GM12878 (cell line): ENCODE results near the gene URAD. TPM values are rescaled to one million over a fixed set of nuclear protein-coding genes. Genes with fewer than 3 reads are reported as not detected.

Experiments
- ATAC-seq: fragments of 200-7000 bp; cut with Tn5 transposase; 3 replicates; pipeline ENCODE4 v1.9.1; 2020; ENCODE audit warnings: mild to moderate bottlenecking, moderate library complexity
- BruUV-seq: library from RNA; stranded (reverse); fragments of 400-500 nt; replicated peaks from 2 replicates; lab custom pipeline; 2021; lab: Mats Ljungman, UMichigan
- CTCF ChIA-PET: fragments of 300-600 bp; sonication (Branson Sonifier 250); formaldehyde crosslinking; extraction: SDS; loops from one replicate; lab custom pipeline; 2021; ENCODE audit warnings: inconsistent platforms; lab: Yijun Ruan, JAX
- POLR2A ChIA-PET: fragments of 350-600 bp; formaldehyde crosslinking; extraction: SDS; loops from one replicate; lab custom pipeline; 2021; ENCODE audit warnings: inconsistent platforms; lab: Charles Lee
- RAD21 ChIA-PET: fragments of 300-600 bp; sonication (Branson Sonifier 250); formaldehyde crosslinking; loops from one replicate; lab custom pipeline; 2023; ENCODE audit warnings: antibody characterized with exemption; ENCODE audit not compliant: unreplicated experiment; lab: Charles Lee
- SMC1A ChIA-PET: fragments of 300-600 bp; sonication (Branson Sonifier 250); formaldehyde crosslinking; loops from one replicate; lab custom pipeline; 2023; ENCODE audit not compliant: unreplicated experiment, uncharacterized antibody; lab: Charles Lee
- DNase-seq: peaks from one replicate; pipeline ENCODE4 v3.0.0-alpha.2; 2011; ENCODE audit warnings: low read depth, low spot score
- FAIRE-seq: peaks from 3 replicates; lab custom pipeline; 2011; peaks lifted over from hg19 to GRCh38; lab: Jason Lieb, UNC
- H2AFZ ChIP-seq: 2 replicates; pipeline ENCODE4 v1.6.0; 2011; ENCODE audit warnings: low read depth, low read length, control low read depth; ENCODE audit not compliant: control insufficient read depth
- H3K27ac ChIP-seq: 2 replicates; pipeline ENCODE4 v1.5.1; 2011; ENCODE audit warnings: control low read depth; ENCODE audit not compliant: control insufficient read depth, insufficient read depth
- H3K27me3 ChIP-seq, 2 experiments: replicated peaks in 1 of 2; 2 replicates each; pipeline versions ENCODE4 v1.6.0 to v1.6.1; 2011; ENCODE audit warnings: low read length in 1 of 2; ENCODE audit not compliant: control insufficient read depth in 2 of 2, insufficient read depth in 2 of 2
- H3K36me3 ChIP-seq, 2 experiments: 2 replicates each; pipeline ENCODE4 v1.5.1; 2011; ENCODE audit warnings: low read length in 1 of 2; ENCODE audit not compliant: control insufficient read depth in 2 of 2, insufficient read depth in 2 of 2
- H3K4me1 ChIP-seq: 2 replicates; pipeline ENCODE4 v1.6.1; 2011; ENCODE audit warnings: mild to moderate bottlenecking, low read length, moderate library complexity, mixed read lengths; ENCODE audit not compliant: control insufficient read depth, insufficient read depth
- H3K4me2 ChIP-seq: 2 replicates; pipeline ENCODE4 v1.6.0; 2011; ENCODE audit warnings: control low read depth; ENCODE audit not compliant: control insufficient read depth, insufficient read depth
- H3K4me3 ChIP-seq: fragments of 200-600 bp; sonication (generic); 2 replicates; pipeline ENCODE4 v1.5.1; 2016
- H3K79me2 ChIP-seq: 2 replicates; pipeline ENCODE4 v1.6.0; 2011; ENCODE audit warnings: low read length; ENCODE audit not compliant: control insufficient read depth, insufficient read depth
- H3K9ac ChIP-seq: 2 replicates; pipeline ENCODE4 v1.8.0; 2011; ENCODE audit warnings: low read length, control low read depth, mixed read lengths; ENCODE audit not compliant: control insufficient read depth, insufficient read depth
- H3K9me3 ChIP-seq: replicated peaks from 3 replicates; pipeline ENCODE4 v1.5.1; 2011; ENCODE audit warnings: mild to moderate bottlenecking, low read length; ENCODE audit not compliant: control insufficient read depth, insufficient read depth
- H4K20me1 ChIP-seq: 2 replicates; pipeline ENCODE4 v1.6.0; 2011; ENCODE audit not compliant: control insufficient read depth, insufficient read depth
- CBFB ChIP-seq: IDR thresholded peaks from 2 replicates; pipeline ENCODE4 v1.6.1; 2016; ENCODE audit warnings: antibody characterized with exemption, low read depth
- CEBPB ChIP-seq, 2 experiments: fragments of 150-350 bp in 1 of 2; IDR thresholded peaks; 2 replicates each; pipeline ENCODE4 v1.6.1; 2012 to 2014; ENCODE audit warnings: low read depth in 2 of 2, low read length in 2 of 2, borderline replicate concordance in 1 of 2, inconsistent platforms in 1 of 2
- IKZF2 ChIP-seq, 2 experiments: fragments of 450-650 bp; IDR thresholded peaks; 2 replicates each; pipeline ENCODE4 v1.6.1; 2017; ENCODE audit warnings: mild to moderate bottlenecking in 2 of 2, moderate library complexity in 2 of 2
- NR2F1 ChIP-seq: fragments of 450-650 bp; conservative IDR thresholded peaks from 2 replicates; pipeline ENCODE4 v1.6.1; 2017; ENCODE audit warnings: mild to moderate bottlenecking
- WGBS: methylation state at CpG from one replicate; pipeline ENCODE4 v1.1.6; 2016; ENCODE audit warnings: low lambda C conversion rate; ENCODE audit not compliant: insufficient replicate concordance, insufficient coverage; ENCODE audit errors: missing lambda C conversion rate; 5-methylcytosine and 5-hydroxymethylcytosine counted together
- in situ Hi-C: fragments of 300-500 bp; cut with MboI; formaldehyde crosslinking; loops from 9 replicates; pipeline ENCODE4 v1.14.3; 2018; ENCODE audit warnings: mixed read lengths
- intact Hi-C: fragments of 100-400 bp; cut with micrococcal nuclease; formaldehyde crosslinking; loops from one replicate; pipeline ENCODE4 v1.14.2; 2022; ENCODE audit not compliant: unreplicated experiment
- polyA plus RNA-seq, 11 experiments: library from polyadenylated mRNA; depleted of rRNA in 4 of 11; unstranded in 6 of 11; stranded (reverse) in 5 of 11; fragments of >200 nt; fragmentation: Nextera tagmentation in 4 of 11; fragmentation: Illumina TruSeq in 1 of 11; extraction: Ambion mirVana in 4 of 11; extraction: Trizol in 1 of 11; gene quantifications; 1 replicate in 1 of 11; 2 replicates in 10 of 11; pipeline versions ENCODE4 v1.2.1 to v1.2.3, GENCODE V29; 2011 to 2016; ENCODE audit warnings: inconsistent platforms in 2 of 11, missing spikeins in 2 of 11, low read depth in 1 of 11
- total RNA-seq, 4 experiments: library from RNA; depleted of rRNA in 3 of 4; stranded (reverse); fragments of >200 nt in 3 of 4; fragmentation: Illumina TruSeq in 1 of 4; extraction: Trizol in 1 of 4; gene quantifications; 2 replicates each; pipeline versions ENCODE4 v1.2.1 to v1.2.3, GENCODE V29; 2013 to 2021

The URAD gene
- total and polyA plus RNA-seq, 10 of the 15 experiments (the other 5 are each of a cell fraction or from before 2014, with no cell fraction given), result not detected

- Histone ChIP-seq H3K9ac (no peak overlapping the region; the same call in 1 of the 2 replicates), H3K36me3 (no peaks in the 10 kb centered on the region), H3K4me2 (peak overlapping the region; percentile 77), H4K20me1 (no peaks in the 10 kb centered on the region), H3K4me3 (peak overlapping the region; percentile 43; the same call in 1 of the 2 replicates), H3K79me2 (no peaks in the 10 kb centered on the region), H2AFZ (peak overlapping the region; percentile 72), H3K27me3 (peaks cover 9 to 10% of the 10 kb centered on the region in 2 experiments), H3K9me3 (no peaks in the 10 kb centered on the region), H3K4me1 (peaks cover 9% of the 10 kb centered on the region), H3K27ac (no peak overlapping the region)
- ChIA-PET SMC1A (interaction anchor here (0.6 to 6.4 kb wide), 13 partner anchors 9 to 591 kb away, joined by 3 to 112 read pairs (median 4); partner anchors contain the start of gene PDX1), RAD21 (interaction anchor here (0.7 to 5.8 kb wide), 15 partner anchors 9 to 591 kb away, joined by 3 to 163 read pairs (median 6); partner anchors contain the start of gene PDX1), POLR2A (interaction anchor here (1.3 kb wide), 1 partner anchor 122 kb away, joined by 7 read pairs; no protein-coding TSS in a partner anchor), CTCF (interaction anchor here (0.5 to 14.0 kb wide), 40 partner anchors 9 to 916 kb away, joined by 3 to 360 read pairs (median 5); no protein-coding TSS in a partner anchor)
- BruUV-seq, result no TSS peak
- FAIRE-seq (no peak), DNase-seq (no peak), ATAC-seq (peak; percentile 37)
- intact Hi-C loops, result loop anchor here (1.0 kb wide), 1 partner anchor 123 kb away; no protein-coding TSS in a partner anchor
- 8% methylated on average over 30 of the region's 30 CpGs for WGBS
- 0 out of 2 replicates have a peak, but pooled peaks have one; percentile 45 for TF ChIP-seq NR2F1
- peak in 1 of 2 experiments; percentile 14; a peak in 1 of 4 replicates for TF ChIP-seq IKZF2 (IDR thresholded peaks at IDR 0.05)
- no peak for TF ChIP-seq CEBPB (IDR thresholded peaks at IDR 0.05; ENCODE audit: borderline replicate concordance in 1 of 2, low read depth in 2 of 2, low read length in 2 of 2)
- TF ChIP-seq CBFB, result no peak
- in situ Hi-C loops, result no loop called here
These were observed 35.4 kb downstream of the URAD start for GRCh38 chr13:27952876-27953675.
